ENCODE measurements around the gene C17orf100.

C17orf100 gene

DNA sequence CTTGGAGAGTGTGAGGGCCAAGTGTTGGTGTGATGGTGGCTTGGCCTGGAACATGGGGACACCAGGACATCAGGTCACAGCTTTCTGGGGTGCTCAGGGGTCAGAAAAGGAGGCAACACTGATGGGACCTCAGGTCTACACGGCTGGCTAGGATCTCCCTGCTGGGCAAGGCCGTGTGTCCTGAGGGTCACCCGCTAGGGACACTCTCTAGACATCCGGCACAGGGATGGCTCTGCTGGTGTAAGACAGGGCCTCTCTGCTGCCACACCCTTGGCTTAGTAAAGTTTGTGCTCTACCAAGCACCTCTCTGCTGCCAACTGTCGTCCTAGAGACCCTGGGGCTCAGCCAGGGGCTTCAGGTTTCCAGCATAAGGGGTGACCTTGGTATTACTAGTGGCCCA lies 45.3 kb downstream of the C17orf100 start:
- no peak for DNase-seq

DNA sequence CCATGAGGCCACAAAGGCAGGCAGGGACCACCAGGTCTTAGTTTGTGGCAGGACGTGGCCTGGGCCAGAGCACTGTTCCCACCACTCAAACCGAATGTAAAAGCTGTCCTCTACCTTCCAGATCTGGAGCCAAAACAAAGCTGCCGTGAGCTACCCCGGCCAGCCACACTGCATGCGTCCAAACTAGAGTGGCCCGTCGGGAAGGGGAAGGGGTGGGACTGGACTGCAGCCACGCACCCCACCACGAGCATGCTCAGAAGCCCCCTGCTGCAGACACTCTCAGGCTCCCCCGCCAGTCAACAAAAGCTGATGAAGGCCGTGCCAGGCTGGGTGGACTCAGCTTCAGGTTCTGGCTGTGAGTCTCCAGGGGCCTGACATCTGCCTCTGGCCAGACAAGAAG lies 46.4 kb downstream of the C17orf100 start:
- no peak for DNase-seq

DNA sequence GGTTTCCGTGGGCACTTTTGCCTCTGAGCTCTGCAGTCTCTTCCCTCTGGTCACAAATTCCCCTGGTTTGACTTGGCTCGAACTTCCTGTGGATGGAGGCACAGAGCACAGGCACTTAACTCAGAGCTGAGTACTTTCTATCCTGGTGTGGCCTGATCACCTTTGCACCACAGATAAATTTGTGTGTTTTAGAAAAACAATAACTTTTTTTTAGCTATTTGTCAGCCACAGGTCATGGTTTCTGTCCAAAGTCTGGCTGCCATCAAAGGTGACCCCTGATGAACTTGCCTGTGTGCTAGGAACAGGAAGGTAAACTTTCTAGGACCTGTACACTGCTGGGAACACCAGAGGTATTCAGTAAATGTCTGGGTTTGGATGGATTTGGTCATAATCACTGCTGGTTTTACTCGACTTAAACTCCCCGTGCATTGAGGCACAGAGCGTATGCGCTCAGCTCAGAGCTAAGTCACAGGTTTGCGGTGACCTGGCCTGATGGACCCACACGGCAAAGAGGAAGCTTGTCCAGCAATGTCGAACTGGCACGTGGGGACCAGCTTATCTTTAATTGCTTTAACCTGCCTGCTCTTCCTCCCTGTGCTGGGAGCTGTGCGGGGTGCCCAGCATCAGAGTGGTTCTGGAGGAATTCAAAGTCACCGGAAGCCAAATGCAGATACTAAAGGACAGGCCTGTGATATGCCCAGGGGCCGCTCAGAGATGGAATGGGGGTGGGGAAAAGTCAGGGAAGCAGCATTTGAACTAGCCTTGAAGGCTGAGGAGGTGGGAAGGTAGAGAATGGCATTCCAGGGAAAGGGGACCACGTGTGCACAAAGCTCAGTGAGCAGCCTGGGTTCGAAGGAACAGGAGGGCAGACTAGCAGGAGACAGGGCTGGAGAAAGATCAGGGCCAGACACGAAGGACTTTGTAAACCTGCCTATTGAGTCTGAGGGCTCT lies 48.7 kb downstream of the C17orf100 start:
- no peak for DNase-seq

- DNase-seq = no peak
Measured at GRCh38 chr17:6700948-6701307, 49.4 kb downstream of the C17orf100 start.

GRCh38 chr17:6701719-6702118 lies 50.2 kb downstream of the C17orf100 start:
- no peak for DNase-seq

GRCh38 chr17:6702567-6703215 lies 51.1 kb downstream of the C17orf100 start:
- no peak for DNase-seq
